Liver (tissue), 3 donors: ENCODE measurements around the gene PLA2G4E.

Experiments
- EGR1 ChIP-seq, 2 donors: IDR thresholded peaks; 2 replicates each; pipeline ENCODE4 v1.6.1; 2016 to 2018; ENCODE audit warnings: antibody characterized with exemption in 2 of 2, low read depth in 2 of 2
- FOXA1 ChIP-seq: IDR thresholded peaks from 2 replicates; pipeline ENCODE4 v1.6.1; 2016; ENCODE audit warnings: antibody characterized with exemption
- GABPA ChIP-seq, 2 donors: IDR thresholded peaks in 1 of 2; conservative IDR thresholded peaks in 1 of 2; 2 replicates each; pipeline ENCODE4 v1.6.1; 2016; ENCODE audit warnings: antibody characterized with exemption in 2 of 2, mild to moderate bottlenecking in 1 of 2, moderate library complexity in 1 of 2
- JUND ChIP-seq, 2 donors: IDR thresholded peaks; 2 replicates each; pipeline ENCODE4 v1.6.1; 2016; ENCODE audit warnings: antibody characterized with exemption in 2 of 2
- RAD21 ChIP-seq, 2 donors: IDR thresholded peaks; 2 replicates each; pipeline ENCODE4 v1.6.1; 2016; ENCODE audit warnings: antibody characterized with exemption in 2 of 2, mild to moderate bottlenecking in 2 of 2
- RXRA ChIP-seq, 2 donors: IDR thresholded peaks; 2 replicates each; pipeline ENCODE4 v1.6.1; 2017 to 2018; ENCODE audit warnings: antibody characterized with exemption in 2 of 2, mild to moderate bottlenecking in 1 of 2
- TAF1 ChIP-seq: conservative IDR thresholded peaks from 2 replicates; pipeline ENCODE4 v1.6.1; 2016; ENCODE audit warnings: antibody characterized with exemption, mild to moderate bottlenecking
- YY1 ChIP-seq: IDR thresholded peaks from 2 replicates; pipeline ENCODE4 v1.6.1; 2016; ENCODE audit warnings: antibody characterized with exemption, mild to moderate bottlenecking
- TF ChIP-seq, protein P1 (sequence below): IDR thresholded peaks from 2 replicates; pipeline ENCODE4 v1.6.1; 2016; ENCODE audit warnings: antibody characterized with exemption
- TF ChIP-seq, protein P2 (sequence below): fragments of 150-350 bp; IDR thresholded peaks from 2 replicates; pipeline ENCODE4 v1.5.1; 2017; ENCODE audit warnings: improper control_type of control experiment, low read depth, low read length; ENCODE audit not compliant: missing input control
- TF ChIP-seq, protein P3 (sequence below): IDR thresholded peaks from 2 replicates; pipeline ENCODE4 v1.6.1; 2016; ENCODE audit warnings: antibody characterized with exemption
- donor health status: healthy.
- donor health status: healthy.

DNA sequence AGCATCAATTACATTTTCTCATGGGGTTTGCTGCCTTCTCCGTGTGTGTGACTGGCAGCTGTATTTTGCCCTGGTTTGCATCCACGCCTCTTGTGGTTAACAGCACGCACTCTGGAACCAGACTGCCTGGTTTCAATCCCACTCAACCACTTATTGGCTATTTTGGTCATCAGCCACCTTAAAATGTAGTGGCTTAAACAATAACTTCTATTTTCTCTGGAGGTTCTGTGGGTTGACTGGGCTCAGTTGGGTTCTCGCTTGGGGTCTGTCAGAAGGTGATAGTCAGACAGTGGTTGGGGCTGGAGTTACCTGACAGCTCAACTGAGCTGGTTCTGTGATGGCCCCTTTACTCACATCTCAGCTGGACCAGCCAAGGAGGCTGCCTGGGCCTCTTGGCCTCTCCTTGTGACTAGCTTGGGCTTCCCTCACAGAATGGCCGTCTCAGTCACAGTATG is 85.2 kb downstream of the PLA2G4E start:
- TF ChIP-seq GABPA (IDR thresholded peaks at IDR 0.05 in 1 of 2, conservative IDR thresholded peaks at IDR 0.05 in 1 of 2) (no peak), EGR1 (IDR thresholded peaks at IDR 0.05; ENCODE audit: low read depth in 2 of 2) (no peak), TAF1 (no peak), JUND (IDR thresholded peaks at IDR 0.05) (no peak), RAD21 (IDR thresholded peaks at IDR 0.05) (no peak), YY1 (no peak), FOXA1 (no peak), RXRA (IDR thresholded peaks at IDR 0.05) (no peak)
- TF ChIP-seq, protein P1, sequence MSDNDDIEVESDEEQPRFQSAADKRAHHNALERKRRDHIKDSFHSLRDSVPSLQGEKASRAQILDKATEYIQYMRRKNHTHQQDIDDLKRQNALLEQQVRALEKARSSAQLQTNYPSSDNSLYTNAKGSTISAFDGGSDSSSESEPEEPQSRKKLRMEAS = no peak
- TF ChIP-seq, protein P2, sequence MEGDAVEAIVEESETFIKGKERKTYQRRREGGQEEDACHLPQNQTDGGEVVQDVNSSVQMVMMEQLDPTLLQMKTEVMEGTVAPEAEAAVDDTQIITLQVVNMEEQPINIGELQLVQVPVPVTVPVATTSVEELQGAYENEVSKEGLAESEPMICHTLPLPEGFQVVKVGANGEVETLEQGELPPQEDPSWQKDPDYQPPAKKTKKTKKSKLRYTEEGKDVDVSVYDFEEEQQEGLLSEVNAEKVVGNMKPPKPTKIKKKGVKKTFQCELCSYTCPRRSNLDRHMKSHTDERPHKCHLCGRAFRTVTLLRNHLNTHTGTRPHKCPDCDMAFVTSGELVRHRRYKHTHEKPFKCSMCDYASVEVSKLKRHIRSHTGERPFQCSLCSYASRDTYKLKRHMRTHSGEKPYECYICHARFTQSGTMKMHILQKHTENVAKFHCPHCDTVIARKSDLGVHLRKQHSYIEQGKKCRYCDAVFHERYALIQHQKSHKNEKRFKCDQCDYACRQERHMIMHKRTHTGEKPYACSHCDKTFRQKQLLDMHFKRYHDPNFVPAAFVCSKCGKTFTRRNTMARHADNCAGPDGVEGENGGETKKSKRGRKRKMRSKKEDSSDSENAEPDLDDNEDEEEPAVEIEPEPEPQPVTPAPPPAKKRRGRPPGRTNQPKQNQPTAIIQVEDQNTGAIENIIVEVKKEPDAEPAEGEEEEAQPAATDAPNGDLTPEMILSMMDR = no peak
- TF ChIP-seq, protein P3, sequence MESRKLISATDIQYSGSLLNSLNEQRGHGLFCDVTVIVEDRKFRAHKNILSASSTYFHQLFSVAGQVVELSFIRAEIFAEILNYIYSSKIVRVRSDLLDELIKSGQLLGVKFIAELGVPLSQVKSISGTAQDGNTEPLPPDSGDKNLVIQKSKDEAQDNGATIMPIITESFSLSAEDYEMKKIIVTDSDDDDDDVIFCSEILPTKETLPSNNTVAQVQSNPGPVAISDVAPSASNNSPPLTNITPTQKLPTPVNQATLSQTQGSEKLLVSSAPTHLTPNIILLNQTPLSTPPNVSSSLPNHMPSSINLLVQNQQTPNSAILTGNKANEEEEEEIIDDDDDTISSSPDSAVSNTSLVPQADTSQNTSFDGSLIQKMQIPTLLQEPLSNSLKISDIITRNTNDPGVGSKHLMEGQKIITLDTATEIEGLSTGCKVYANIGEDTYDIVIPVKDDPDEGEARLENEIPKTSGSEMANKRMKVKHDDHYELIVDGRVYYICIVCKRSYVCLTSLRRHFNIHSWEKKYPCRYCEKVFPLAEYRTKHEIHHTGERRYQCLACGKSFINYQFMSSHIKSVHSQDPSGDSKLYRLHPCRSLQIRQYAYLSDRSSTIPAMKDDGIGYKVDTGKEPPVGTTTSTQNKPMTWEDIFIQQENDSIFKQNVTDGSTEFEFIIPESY = no peak
